ENCODE results near the gene CACNG1.

CACNG1 gene

GRCh38 chr17:67015001-67015400 lies 29.4 kb upstream of the CACNG1 start:
- Histone ChIP-seq H3K27me3 (ENCODE audit: control insufficient read depth, insufficient read depth, low read length, poor library complexity, severe bottlenecking) (no peaks in the 10 kb centered on the region), H3K27ac (ENCODE audit: insufficient read depth, low read depth, low read length, poor library complexity, severe bottlenecking) (no peak overlapping the region), H3K4me1 (ENCODE audit: control insufficient read depth, insufficient read depth, low read length) (peaks cover 13% of the 10 kb centered on the region), H3K4me3 (ENCODE audit: insufficient read depth, low read depth, low read length) (no peak overlapping the region), H3K36me3 (ENCODE audit: control insufficient read depth, insufficient read depth, low read length) (no peaks in the 10 kb centered on the region), H3K9me3 (ENCODE audit: control insufficient read depth, low read length) (no peaks in the 10 kb centered on the region)
- 93% methylated on average over 11 of the region's 11 CpGs for WGBS, 2 experiments

DNA sequence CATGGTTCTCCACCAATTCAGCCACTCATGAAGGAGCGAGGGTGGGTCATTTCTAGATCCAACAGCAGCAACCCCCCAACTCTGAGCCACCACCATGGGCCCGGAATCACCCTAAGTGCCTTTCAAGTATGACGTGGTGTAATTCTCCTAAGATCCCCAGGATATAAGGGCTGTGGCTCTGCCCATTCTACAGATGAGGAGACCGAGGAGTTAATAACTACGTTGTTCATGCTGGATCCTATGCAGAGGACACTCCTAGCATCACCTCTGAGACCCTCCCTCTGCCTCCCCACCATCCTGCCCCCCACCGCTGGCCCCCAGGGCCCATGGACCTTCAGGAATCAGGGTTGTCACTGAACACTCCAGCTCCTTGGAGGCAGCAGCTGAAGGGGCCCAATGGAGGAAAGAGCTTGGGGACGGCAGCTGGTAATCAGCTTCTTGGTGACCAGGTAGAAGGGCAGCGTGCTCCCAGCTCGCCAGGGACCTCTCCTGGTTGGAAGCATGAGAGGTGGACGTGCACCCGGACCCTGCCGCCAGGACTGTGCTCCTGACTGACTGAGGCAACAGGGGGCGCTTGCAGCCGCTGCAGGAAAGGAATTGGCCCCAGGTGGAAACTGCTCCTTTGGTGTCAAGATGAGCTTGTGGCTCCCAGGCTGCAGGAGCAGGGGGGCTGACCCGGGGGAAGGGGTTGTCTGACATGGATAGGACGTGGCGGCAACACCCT lies 28.2 kb upstream of the CACNG1 start:
- Histone ChIP-seq H3K27me3 (ENCODE audit: control insufficient read depth, insufficient read depth, low read length, poor library complexity, severe bottlenecking) (no peaks in the 10 kb centered on the region), H3K4me3 (ENCODE audit: insufficient read depth, low read depth, low read length) (no peak overlapping the region), H3K4me1 (ENCODE audit: control insufficient read depth, insufficient read depth, low read length) (peaks cover 13% of the 10 kb centered on the region), H3K27ac (ENCODE audit: insufficient read depth, low read depth, low read length, poor library complexity, severe bottlenecking) (no peak overlapping the region), H3K36me3 (ENCODE audit: control insufficient read depth, insufficient read depth, low read length) (no peaks in the 10 kb centered on the region), H3K9me3 (ENCODE audit: control insufficient read depth, low read length) (no peaks in the 10 kb centered on the region)
- 85 to 88% methylated on average over 17 of the region's 17 CpGs for WGBS, 2 experiments

DNA sequence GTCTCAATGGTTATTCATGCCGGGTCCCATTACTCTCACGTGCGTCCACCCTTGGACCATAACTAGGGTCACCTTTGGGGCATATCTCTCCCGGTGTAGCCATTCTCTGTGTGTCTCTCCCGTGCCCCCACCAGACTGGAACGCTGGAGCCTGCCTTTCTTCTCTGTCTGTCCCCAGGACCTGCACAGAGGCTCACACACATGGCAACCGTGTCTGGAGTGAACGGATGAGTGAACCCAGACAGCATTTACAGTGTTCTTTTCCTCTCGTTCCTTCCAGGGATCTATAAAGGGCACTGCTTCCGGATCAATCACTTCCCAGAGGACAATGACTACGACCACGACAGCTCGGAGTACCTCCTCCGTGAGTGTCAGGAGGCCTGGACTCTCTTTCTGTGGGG lies 26.4 kb upstream of the CACNG1 start:
- no peak overlapping the region for H3K27ac ChIP-seq (ENCODE audit: insufficient read depth, low read depth, low read length, poor library complexity, severe bottlenecking)
- WGBS, 2 experiments, result 89% methylated on average over 14 of the region's 14 CpGs
- no peaks in the 10 kb centered on the region for H3K27me3 ChIP-seq (ENCODE audit: control insufficient read depth, insufficient read depth, low read length, poor library complexity, severe bottlenecking)
- H3K4me3 ChIP-seq (ENCODE audit: insufficient read depth, low read depth, low read length), result no peak overlapping the region
- peaks cover 13% of the 10 kb centered on the region for H3K4me1 ChIP-seq (ENCODE audit: control insufficient read depth, insufficient read depth, low read length)
- H3K36me3 ChIP-seq (ENCODE audit: control insufficient read depth, insufficient read depth, low read length), result no peaks in the 10 kb centered on the region
- no peaks in the 10 kb centered on the region for H3K9me3 ChIP-seq (ENCODE audit: control insufficient read depth, low read length)

DNA sequence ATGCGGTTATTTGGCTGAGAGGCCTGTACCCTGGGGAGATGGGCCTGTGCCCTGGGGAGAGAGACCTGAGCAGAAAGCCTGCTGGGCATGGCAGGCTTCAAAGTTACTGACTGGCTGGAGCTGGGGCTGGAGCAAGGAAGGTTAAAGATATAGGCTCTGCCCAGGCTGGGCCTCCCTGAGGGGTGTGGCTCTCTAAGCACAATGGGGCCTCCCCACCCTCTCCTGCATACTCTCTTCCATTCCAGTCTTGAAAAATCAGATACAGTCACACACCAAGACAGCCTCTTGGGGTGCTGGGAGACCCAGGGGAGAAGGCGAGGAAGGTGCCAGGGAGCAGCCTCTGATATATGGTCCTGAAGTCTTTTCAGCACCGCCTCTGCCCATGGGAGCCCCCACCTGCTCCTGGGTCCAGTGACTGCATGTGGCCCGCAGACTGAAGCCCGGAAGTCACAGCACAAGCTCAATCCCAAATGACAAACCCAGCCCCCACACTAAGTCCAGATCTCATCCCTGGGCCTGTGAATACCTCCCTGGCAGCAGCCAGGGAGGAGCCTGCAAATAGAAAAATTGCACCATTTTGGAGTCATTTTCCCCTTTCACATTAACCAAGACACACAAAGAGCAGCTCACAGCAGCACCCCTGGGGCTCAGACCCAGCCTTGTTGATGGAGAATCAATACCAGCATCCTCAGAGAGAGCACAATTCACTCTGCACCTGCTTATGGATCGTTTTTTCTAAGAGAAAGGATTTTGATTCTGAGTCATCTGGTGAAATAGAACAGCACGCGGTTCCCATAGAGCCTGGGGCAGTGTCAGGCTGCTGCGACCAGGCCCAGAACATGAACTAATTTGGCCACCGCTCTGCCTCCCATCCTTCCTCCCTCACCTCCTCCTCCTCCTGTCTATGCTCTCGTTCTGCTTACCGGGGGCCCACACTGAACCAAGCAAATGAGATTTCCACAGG lies 25.6 kb upstream of the CACNG1 start:
- peaks cover 13% of the 10 kb centered on the region for H3K4me1 ChIP-seq (ENCODE audit: control insufficient read depth, insufficient read depth, low read length)
- H3K36me3 ChIP-seq (ENCODE audit: control insufficient read depth, insufficient read depth, low read length), result no peaks in the 10 kb centered on the region
- H3K27me3 ChIP-seq (ENCODE audit: control insufficient read depth, insufficient read depth, low read length, poor library complexity, severe bottlenecking), result no peaks in the 10 kb centered on the region
- no peaks in the 10 kb centered on the region for H3K9me3 ChIP-seq (ENCODE audit: control insufficient read depth, low read length)
- H3K27ac ChIP-seq (ENCODE audit: insufficient read depth, low read depth, low read length, poor library complexity, severe bottlenecking), result no peak overlapping the region
- 84 to 85% methylated on average over 12 of the region's 12 CpGs for WGBS, 2 experiments
- no peak overlapping the region for H3K4me3 ChIP-seq (ENCODE audit: insufficient read depth, low read depth, low read length)

DNA sequence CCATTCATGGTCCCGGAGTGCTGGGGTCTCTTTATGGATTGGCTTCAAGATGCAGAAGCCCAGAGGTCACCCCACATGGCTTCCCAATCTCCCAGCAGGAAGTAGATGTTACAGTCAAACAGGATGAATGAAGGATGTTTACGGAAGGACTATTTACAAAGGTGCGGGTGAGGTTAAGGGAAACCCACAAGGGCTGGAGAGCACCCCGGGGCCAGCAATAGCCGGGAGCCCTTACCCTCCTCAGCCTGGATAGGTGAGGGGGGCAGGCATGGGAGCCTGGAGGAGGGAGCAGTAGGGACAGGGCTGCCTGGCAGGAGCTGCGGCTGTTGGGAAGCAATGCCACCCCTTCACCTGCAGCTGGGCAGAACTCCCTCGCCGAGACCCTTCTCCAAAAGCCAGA lies 24.5 kb upstream of the CACNG1 start:
- Histone ChIP-seq H3K4me3 (ENCODE audit: insufficient read depth, low read depth, low read length) (no peak overlapping the region), H3K36me3 (ENCODE audit: control insufficient read depth, insufficient read depth, low read length) (no peaks in the 10 kb centered on the region), H3K27ac (ENCODE audit: insufficient read depth, low read depth, low read length, poor library complexity, severe bottlenecking) (no peak overlapping the region), H3K27me3 (ENCODE audit: control insufficient read depth, insufficient read depth, low read length, poor library complexity, severe bottlenecking) (no peaks in the 10 kb centered on the region), H3K4me1 (ENCODE audit: control insufficient read depth, insufficient read depth, low read length) (peaks cover 13% of the 10 kb centered on the region), H3K9me3 (ENCODE audit: control insufficient read depth, low read length) (no peaks in the 10 kb centered on the region)
- 91 to 92% methylated on average over 8 of the region's 8 CpGs for WGBS, 2 experiments

- Histone ChIP-seq H3K4me1 (ENCODE audit: control insufficient read depth, insufficient read depth, low read length) (peaks cover 13% of the 10 kb centered on the region), H3K9me3 (ENCODE audit: control insufficient read depth, low read length) (no peaks in the 10 kb centered on the region), H3K27me3 (ENCODE audit: control insufficient read depth, insufficient read depth, low read length, poor library complexity, severe bottlenecking) (no peaks in the 10 kb centered on the region), H3K27ac (ENCODE audit: insufficient read depth, low read depth, low read length, poor library complexity, severe bottlenecking) (no peak overlapping the region), H3K36me3 (ENCODE audit: control insufficient read depth, insufficient read depth, low read length) (no peaks in the 10 kb centered on the region), H3K4me3 (ENCODE audit: insufficient read depth, low read depth, low read length) (no peak overlapping the region)
- 93 to 94% methylated on average over 11 of the region's 11 CpGs for WGBS, 2 experiments
These were observed 24.0 kb upstream of the CACNG1 start for GRCh38 chr17:67020293-67020766.

- Histone ChIP-seq H3K4me3 (ENCODE audit: insufficient read depth, low read depth, low read length) (no peak overlapping the region), H3K27ac (ENCODE audit: insufficient read depth, low read depth, low read length, poor library complexity, severe bottlenecking) (no peak overlapping the region), H3K36me3 (ENCODE audit: control insufficient read depth, insufficient read depth, low read length) (no peaks in the 10 kb centered on the region), H3K4me1 (ENCODE audit: control insufficient read depth, insufficient read depth, low read length) (peaks cover 13% of the 10 kb centered on the region), H3K9me3 (ENCODE audit: control insufficient read depth, low read length) (no peaks in the 10 kb centered on the region), H3K27me3 (ENCODE audit: control insufficient read depth, insufficient read depth, low read length, poor library complexity, severe bottlenecking) (no peaks in the 10 kb centered on the region)
- 89 to 90% methylated on average over 7 of the region's 7 CpGs for whole genome bisulfite sequencing, 2 experiments
These were observed 23.2 kb upstream of the CACNG1 start for GRCh38 chr17:67021196-67021595.

DNA sequence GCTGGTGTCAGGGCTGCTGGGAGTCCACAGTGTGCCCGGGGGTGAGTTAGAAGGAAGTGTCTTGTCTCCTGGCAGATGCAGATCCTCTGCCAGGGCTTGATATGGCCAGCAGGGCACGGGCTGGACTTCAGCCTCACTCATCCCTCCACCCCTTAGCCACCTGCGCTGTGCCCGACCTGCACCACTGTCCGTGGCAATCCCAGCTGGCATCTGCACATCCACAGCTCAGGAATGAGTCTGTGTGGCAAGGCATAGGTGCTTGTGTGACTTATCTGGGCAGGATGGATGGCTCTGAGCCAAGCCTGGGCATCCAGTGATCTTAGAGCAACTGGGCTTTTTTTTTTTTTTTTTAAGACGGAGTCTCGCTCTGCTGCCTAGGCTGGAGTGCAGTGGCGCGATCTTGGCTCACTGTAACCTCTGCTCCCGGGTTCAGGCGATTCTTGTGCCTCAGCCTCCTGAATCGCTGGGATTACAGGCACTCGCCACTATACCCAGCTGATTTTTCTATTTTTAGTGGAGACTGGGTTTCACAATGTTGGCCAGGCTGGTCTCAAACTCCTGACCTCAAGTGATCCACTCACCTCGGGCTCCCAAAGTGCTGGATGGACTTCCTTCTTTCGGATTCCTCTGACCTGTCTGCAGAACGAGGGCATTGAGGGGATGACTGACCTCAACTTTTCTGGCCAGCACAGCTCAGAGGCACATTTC lies 22.5 kb upstream of the CACNG1 start:
- H3K9me3 ChIP-seq (ENCODE audit: control insufficient read depth, low read length), result no peaks in the 10 kb centered on the region
- no peaks in the 10 kb centered on the region for H3K36me3 ChIP-seq (ENCODE audit: control insufficient read depth, insufficient read depth, low read length)
- H3K4me3 ChIP-seq (ENCODE audit: insufficient read depth, low read depth, low read length), result no peak overlapping the region
- WGBS, 2 experiments, result 91 to 92% methylated on average over 16 of the region's 16 CpGs
- H3K27ac ChIP-seq (ENCODE audit: insufficient read depth, low read depth, low read length, poor library complexity, severe bottlenecking), result no peak overlapping the region
- peaks cover 13% of the 10 kb centered on the region for H3K4me1 ChIP-seq (ENCODE audit: control insufficient read depth, insufficient read depth, low read length)
- no peaks in the 10 kb centered on the region for H3K27me3 ChIP-seq (ENCODE audit: control insufficient read depth, insufficient read depth, low read length, poor library complexity, severe bottlenecking)

DNA sequence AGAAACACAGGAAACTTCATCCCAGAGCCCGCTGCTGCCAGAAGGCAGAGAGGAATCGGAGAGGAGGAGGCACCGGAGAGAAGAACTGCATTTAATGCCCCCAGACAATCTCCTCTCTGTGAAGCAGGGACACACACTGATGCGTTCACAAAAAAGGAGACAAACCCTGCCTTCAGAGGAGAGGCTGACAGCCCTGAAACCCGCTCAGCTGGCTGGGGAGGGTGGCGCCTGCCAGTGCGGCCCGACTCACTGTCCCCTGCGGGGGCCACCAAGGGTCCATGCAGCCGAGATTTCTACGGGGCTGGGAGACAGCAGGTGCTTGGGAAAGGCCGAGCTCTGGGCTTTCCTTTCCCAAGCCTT lies 21.9 kb upstream of the CACNG1 start:
- H3K36me3 ChIP-seq (ENCODE audit: control insufficient read depth, insufficient read depth, low read length), result no peaks in the 10 kb centered on the region
- H3K9me3 ChIP-seq (ENCODE audit: control insufficient read depth, low read length), result no peaks in the 10 kb centered on the region
- WGBS, 2 experiments, result 90 to 91% methylated on average over 12 of the region's 12 CpGs
- peaks cover 13% of the 10 kb centered on the region for H3K4me1 ChIP-seq (ENCODE audit: control insufficient read depth, insufficient read depth, low read length)
- H3K27me3 ChIP-seq (ENCODE audit: control insufficient read depth, insufficient read depth, low read length, poor library complexity, severe bottlenecking), result no peaks in the 10 kb centered on the region
- H3K27ac ChIP-seq (ENCODE audit: insufficient read depth, low read depth, low read length, poor library complexity, severe bottlenecking), result no peak overlapping the region
- H3K4me3 ChIP-seq (ENCODE audit: insufficient read depth, low read depth, low read length), result no peak overlapping the region

DNA sequence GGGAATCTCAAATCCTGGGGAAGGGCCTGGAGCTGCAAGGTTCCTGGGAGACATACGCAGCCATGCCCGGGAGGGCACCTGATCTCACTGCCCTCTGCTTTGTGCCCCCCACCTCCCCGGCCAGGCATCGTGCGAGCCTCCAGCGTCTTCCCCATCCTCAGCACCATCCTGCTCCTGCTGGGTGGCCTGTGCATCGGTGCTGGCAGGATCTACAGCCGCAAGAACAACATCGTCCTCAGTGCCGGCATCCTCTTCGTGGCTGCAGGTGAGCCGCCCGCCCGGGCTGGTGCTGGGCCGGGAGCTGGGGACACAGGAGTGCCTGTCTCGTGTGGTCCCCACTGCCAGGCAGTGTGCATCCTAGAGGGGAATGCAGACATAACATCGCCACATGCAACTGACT lies 19.6 kb upstream of the CACNG1 start:
- H3K4me3 ChIP-seq (ENCODE audit: insufficient read depth, low read depth, low read length), result no peak overlapping the region
- no peaks in the 10 kb centered on the region for H3K36me3 ChIP-seq (ENCODE audit: control insufficient read depth, insufficient read depth, low read length)
- no peaks in the 10 kb centered on the region for H3K27me3 ChIP-seq (ENCODE audit: control insufficient read depth, insufficient read depth, low read length, poor library complexity, severe bottlenecking)
- no peaks in the 10 kb centered on the region for H3K4me1 ChIP-seq (ENCODE audit: control insufficient read depth, insufficient read depth, low read length)
- H3K9me3 ChIP-seq (ENCODE audit: control insufficient read depth, low read length), result no peaks in the 10 kb centered on the region
- no peak overlapping the region for H3K27ac ChIP-seq (ENCODE audit: insufficient read depth, low read depth, low read length, poor library complexity, severe bottlenecking)
- 93 to 96% methylated on average over 17 of the region's 17 CpGs for WGBS, 2 experiments

All from ectodermal cell (in vitro differentiated cells).